Activated B cell treated with CpG ODN at 0.5 μM for 24 hours (primary cell): Measurements from ENCODE around the gene HJV. TPM values are rescaled to one million over a fixed set of nuclear protein-coding genes. Genes with fewer than 3 reads are reported as not detected.
A peak's percentile ranks its signal among the peaks of the same experiment; 100 is the strongest.

Experiments
- ATAC-seq: fragments of 200-7000 bp; cut with Tn5 transposase; one replicate; pipeline ENCODE4 v1.10.0; 2021; ENCODE audit warnings: low read depth, mild to moderate bottlenecking, moderate library complexity
- CTCF ChIA-PET: fragments of 350-600 bp; sonication (Branson Sonifier 250); formaldehyde crosslinking; loops from one replicate; lab custom pipeline; 2021; ENCODE audit warnings: antibody characterized with exemption; lab: Charles Lee
- POLR2A ChIA-PET: fragments of 350-600 bp; sonication (Branson Sonifier 250); formaldehyde crosslinking; loops from one replicate; lab custom pipeline; 2021; ENCODE audit warnings: antibody characterized with exemption; lab: Charles Lee
- DNase-seq: peaks from one replicate; pipeline ENCODE4 v3.0.0; 2022
- H3K27ac Mint-ChIP-seq: one replicate; pipeline ENCODE4 v1.8.0; 2020; ENCODE audit warnings: mixed read lengths
- H3K27me3 Mint-ChIP-seq: one replicate; pipeline ENCODE4 v1.8.0; 2021; ENCODE audit warnings: mixed read lengths
- H3K36me3 Mint-ChIP-seq: one replicate; pipeline ENCODE4 v1.8.0; 2021; ENCODE audit warnings: low read depth, mixed read lengths
- H3K4me1 Mint-ChIP-seq: one replicate; pipeline ENCODE4 v1.8.0; 2021; ENCODE audit warnings: mixed read lengths
- H3K4me3 Mint-ChIP-seq: one replicate; pipeline ENCODE4 v1.8.0; 2020; ENCODE audit warnings: mild to moderate bottlenecking, mixed read lengths
- H3K9me3 Mint-ChIP-seq: one replicate; pipeline ENCODE4 v1.8.0; 2020; ENCODE audit warnings: mixed read lengths
- intact Hi-C: fragments of 100-400 bp; cut with micrococcal nuclease; formaldehyde crosslinking; loops from one replicate; pipeline ENCODE4 v1.15.1; 2024
- total RNA-seq: library from RNA; stranded (reverse); gene quantifications from 2 replicates; pipeline ENCODE4 v1.2.3, GENCODE V29; 2022
- TF ChIP-seq, protein P1 (sequence below): fragments of 200-600 bp; IDR thresholded peaks from one replicate; pipeline ENCODE4 v1.8.0; 2022; ENCODE audit warnings: antibody characterized with exemption, mild to moderate bottlenecking

HJV gene
- total RNA-seq, 1 donor from 2014 or later: not detected

DNA sequence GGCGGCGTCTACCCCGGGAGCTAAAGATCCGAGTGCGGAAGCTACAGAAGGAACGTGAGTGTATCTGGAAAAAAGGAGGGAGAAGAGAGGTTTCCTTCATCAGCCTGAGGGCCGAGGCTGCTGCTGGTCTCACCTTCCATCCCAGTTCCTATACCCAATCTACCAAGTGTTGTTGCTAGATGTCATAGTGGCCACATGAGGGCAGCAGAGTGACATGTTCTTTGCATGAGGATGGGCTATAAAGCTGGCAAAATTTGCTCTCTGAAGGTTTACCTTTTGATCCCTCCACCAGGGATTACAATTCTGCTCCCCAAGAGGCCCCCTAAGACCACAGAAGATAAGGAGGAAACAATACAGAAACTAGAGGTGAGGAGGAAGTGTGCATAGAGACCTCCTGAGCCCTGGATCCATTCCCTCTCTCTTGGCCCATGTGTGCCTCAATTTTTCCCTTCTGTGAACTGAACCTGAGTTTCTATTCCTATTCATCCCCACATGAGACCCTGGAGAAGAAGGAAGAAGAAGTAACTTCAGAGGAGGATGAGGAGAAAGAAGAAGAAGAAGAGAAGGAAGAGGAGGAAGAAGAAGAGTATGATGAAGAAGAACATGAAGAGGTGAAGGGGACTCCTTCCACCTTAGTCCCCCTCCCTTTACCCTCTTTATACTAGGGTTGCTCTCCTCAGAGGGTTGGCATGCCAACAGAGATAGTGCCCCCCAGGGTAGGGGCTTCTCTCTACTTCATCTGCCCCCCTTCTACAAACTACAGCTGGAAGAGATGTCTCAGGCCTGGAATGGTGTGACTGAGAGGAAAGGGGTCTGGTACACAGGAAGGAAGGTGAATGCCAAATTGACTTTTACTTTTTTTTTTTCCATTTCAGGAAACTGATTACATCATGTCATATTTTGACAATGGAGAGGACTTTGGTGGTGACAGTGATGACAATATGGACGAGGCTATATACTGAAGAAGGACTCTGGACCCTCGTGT, 43.8 kb downstream of the HJV start:
- no peak overlapping the region for H3K4me3 Mint-ChIP-seq
- ChIA-PET CTCF (interaction anchor here (0.7 to 7.6 kb wide), 21 partner anchors 9 to 133 kb away, joined by 3 to 247 read pairs (median 5); partner anchors contain the start of genes ANKRD34A, HJV, LIX1L and NUDT17), POLR2A (interaction anchor here (0.5 to 13.5 kb wide), 19 partner anchors 13 to 697 kb away, joined by 3 to 579 read pairs (median 11); partner anchors contain the start of genes ANKRD34A, LIX1L, NUDT17 and PEX11B)
- TF ChIP-seq, protein P1, sequence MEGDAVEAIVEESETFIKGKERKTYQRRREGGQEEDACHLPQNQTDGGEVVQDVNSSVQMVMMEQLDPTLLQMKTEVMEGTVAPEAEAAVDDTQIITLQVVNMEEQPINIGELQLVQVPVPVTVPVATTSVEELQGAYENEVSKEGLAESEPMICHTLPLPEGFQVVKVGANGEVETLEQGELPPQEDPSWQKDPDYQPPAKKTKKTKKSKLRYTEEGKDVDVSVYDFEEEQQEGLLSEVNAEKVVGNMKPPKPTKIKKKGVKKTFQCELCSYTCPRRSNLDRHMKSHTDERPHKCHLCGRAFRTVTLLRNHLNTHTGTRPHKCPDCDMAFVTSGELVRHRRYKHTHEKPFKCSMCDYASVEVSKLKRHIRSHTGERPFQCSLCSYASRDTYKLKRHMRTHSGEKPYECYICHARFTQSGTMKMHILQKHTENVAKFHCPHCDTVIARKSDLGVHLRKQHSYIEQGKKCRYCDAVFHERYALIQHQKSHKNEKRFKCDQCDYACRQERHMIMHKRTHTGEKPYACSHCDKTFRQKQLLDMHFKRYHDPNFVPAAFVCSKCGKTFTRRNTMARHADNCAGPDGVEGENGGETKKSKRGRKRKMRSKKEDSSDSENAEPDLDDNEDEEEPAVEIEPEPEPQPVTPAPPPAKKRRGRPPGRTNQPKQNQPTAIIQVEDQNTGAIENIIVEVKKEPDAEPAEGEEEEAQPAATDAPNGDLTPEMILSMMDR: no peak
- DNase-seq: no peak
- no peak overlapping the region for H3K27ac Mint-ChIP-seq
- ATAC-seq: peak; percentile 30
- no peaks in the 10 kb centered on the region for H3K9me3 Mint-ChIP-seq
- intact Hi-C loops: loop anchor here (1.0 to 2.0 kb wide), 4 partner anchors 13 to 50 kb away; partner anchors contain the start of genes ANKRD34A, POLR3GL and RBM8A
- H3K36me3 Mint-ChIP-seq: peaks cover 10% of the 10 kb centered on the region
- no peaks in the 10 kb centered on the region for H3K27me3 Mint-ChIP-seq
- H3K4me1 Mint-ChIP-seq: no peaks in the 10 kb centered on the region

DNA sequence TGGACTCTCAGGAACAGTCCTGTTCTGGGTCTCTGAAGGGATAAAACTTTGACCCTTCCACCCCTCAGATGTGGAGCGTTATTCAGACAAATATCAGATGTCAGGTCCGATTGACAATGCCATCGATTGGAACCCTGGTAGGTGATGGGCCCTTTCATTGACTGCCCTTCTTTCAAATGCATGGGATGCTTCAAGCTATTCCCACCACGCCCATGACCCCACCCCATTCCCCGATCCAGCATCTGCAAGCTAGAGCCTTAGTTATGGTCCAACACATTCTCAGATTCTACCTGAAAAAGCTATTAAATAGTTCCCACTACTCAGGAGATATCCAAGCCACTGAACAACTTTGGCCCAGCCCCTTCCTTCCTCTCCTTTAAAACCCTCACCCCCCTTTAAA, 44.5 kb downstream of the HJV start:
- Mint-ChIP-seq H3K36me3 (peaks cover 10% of the 10 kb centered on the region), H3K27me3 (no peaks in the 10 kb centered on the region), H3K9me3 (no peaks in the 10 kb centered on the region), H3K4me1 (no peaks in the 10 kb centered on the region), H3K4me3 (no peak overlapping the region), H3K27ac (no peak overlapping the region)
- CTCF ChIA-PET: interaction anchor here (1.0 to 7.6 kb wide), 17 partner anchors 8 to 132 kb away, joined by 3 to 247 read pairs (median 5); partner anchors contain the start of genes ANKRD34A, HJV, LIX1L and NUDT17
- intact Hi-C loops: loop anchor here (1.0 kb wide), 3 partner anchors 30 to 50 kb away; partner anchors contain the start of gene RBM8A
- TF ChIP-seq, protein P1: no peak
- no peak for DNase-seq
- no peak for ATAC-seq
- POLR2A ChIA-PET: interaction anchor here (1.0 to 13.5 kb wide), 10 partner anchors 12 to 132 kb away, joined by 4 to 579 read pairs (median 24); partner anchors contain the start of genes ANKRD34A, LIX1L, NUDT17 and POLR3GL

DNA sequence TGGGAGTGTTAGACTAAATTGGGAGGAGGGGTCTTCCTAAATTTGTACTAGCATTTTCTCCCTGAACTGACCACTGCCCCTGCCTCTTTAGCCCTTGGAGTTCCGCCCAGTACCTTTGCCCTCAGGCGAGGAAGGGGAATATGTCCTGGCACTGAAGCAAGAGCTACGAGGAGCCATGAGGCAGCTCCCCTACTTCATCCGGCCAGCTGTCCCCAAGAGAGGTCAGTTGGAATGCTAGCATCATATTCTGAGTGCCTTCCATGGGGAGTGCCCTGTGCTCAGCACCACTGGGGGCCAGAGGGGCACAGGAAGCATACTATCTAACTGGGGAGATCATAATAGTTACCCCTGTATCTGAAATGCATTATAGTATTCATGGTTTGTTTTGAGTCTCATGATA, 46.3 kb downstream of the HJV start:
- Mint-ChIP-seq H3K9me3 (no peaks in the 10 kb centered on the region), H3K4me1 (peaks cover 2% of the 10 kb centered on the region), H3K27me3 (no peaks in the 10 kb centered on the region), H3K36me3 (peaks cover 12% of the 10 kb centered on the region), H3K27ac (no peak overlapping the region), H3K4me3 (no peak overlapping the region)
- POLR2A ChIA-PET: no interaction called here
- CTCF ChIA-PET: interaction anchor here (7.6 kb wide), 1 partner anchor 33 kb away, joined by 247 read pairs; no protein-coding TSS in a partner anchor
- TF ChIP-seq, protein P1: no peak
- intact Hi-C loops: no loop called here
- DNase-seq: no peak
- no peak for ATAC-seq

DNA sequence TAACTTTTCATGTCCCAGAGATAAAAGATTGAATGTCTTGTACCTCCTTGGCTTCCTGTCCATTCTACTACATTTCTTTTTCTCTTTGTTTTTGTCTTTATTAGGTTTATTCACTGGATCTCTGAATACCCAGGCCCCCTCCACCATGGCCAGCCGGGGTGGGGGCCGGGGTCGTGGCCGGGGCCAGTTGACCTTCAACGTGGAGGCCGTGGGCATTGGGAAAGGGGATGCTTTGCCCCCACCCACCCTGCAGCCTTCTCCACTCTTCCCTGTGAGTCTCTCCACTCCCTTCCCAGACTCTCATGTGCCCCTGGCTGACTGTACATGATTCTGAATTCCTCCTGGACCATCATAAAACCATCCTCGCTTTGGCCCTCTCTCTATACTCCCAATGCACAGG, 46.8 kb downstream of the HJV start:
- TF ChIP-seq, protein P1: no peak
- ATAC-seq (no peak), DNase-seq (no peak)
- peaks cover 12% of the 10 kb centered on the region for H3K36me3 Mint-ChIP-seq
- H3K4me3 Mint-ChIP-seq: no peak overlapping the region
- ChIA-PET POLR2A (no interaction called here), CTCF (no interaction called here)
- no peaks in the 10 kb centered on the region for H3K9me3 Mint-ChIP-seq
- intact Hi-C loops: no loop called here
- no peaks in the 10 kb centered on the region for H3K27me3 Mint-ChIP-seq
- no peak overlapping the region for H3K27ac Mint-ChIP-seq
- H3K4me1 Mint-ChIP-seq: peaks cover 4% of the 10 kb centered on the region
